Mononuclear cell (primary cell): Measurements from ENCODE around the gene KIDINS220. TPM values are rescaled to one million over a fixed set of nuclear protein-coding genes. Genes with fewer than 3 reads are reported as not detected.

Experiments
- H3K27me3 ChIP-seq: 2 replicates; pipeline ENCODE4 v1.6.0; 2011; ENCODE audit warnings: low read length, control low read depth; ENCODE audit not compliant: insufficient read depth
- H3K4me1 ChIP-seq: 2 replicates; pipeline ENCODE4 v1.5.1; 2011; ENCODE audit warnings: mild to moderate bottlenecking, low read length, control low read depth; ENCODE audit not compliant: insufficient read depth
- H3K4me3 ChIP-seq: 2 replicates; pipeline ENCODE4 v1.5.1; 2011; ENCODE audit warnings: mild to moderate bottlenecking, low read length, moderate library complexity
- H3K9me3 ChIP-seq: 2 replicates; pipeline ENCODE4 v1.5.1; 2011; ENCODE audit warnings: low read depth, mild to moderate bottlenecking, control low read depth, low read length
- total RNA-seq: library from RNA; depleted of rRNA; stranded (reverse); fragments of >200 nt; gene quantifications from one replicate; pipeline ENCODE4 v1.2.3, GENCODE V29; 2012

Gene KIDINS220
- total RNA-seq, 1 donor: 62.2 TPM

DNA sequence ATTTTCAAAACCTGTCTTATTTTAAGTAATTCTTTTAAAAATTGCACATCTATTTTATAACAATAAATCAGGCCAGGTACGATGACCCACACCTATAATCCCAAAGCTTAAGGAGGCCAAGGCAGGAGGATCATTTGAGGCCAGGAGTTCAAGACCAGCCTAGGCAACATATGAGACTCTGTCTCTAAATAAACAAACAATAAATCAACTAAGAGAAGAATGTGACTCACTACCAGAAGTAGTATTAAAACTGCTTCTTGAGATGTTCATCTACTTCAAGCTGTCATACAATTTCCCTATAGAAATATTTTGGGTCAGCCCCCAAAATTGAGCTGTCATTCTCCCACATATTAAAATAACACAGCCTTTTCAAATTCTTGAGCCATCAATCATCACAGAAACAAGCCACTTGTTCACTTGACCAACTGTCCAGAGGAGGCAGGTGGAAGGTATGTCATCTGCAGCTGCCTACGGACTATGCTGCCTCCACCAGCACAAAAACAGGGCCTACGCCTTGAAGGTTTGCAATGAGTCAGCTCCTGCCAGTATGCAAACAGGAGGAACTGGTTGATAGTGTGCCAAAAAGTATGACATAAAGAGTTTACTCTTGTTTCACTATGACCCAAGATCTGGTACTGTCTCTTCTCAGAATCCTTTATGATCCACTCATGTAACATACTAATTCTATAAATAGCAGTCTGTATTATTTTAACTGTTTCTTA, 33.6 kb downstream of the KIDINS220 start:
- Histone ChIP-seq H3K4me3 (no peak overlapping the region), H3K4me1 (no peaks in the 10 kb centered on the region), H3K9me3 (no peaks in the 10 kb centered on the region), H3K27me3 (no peaks in the 10 kb centered on the region)

DNA sequence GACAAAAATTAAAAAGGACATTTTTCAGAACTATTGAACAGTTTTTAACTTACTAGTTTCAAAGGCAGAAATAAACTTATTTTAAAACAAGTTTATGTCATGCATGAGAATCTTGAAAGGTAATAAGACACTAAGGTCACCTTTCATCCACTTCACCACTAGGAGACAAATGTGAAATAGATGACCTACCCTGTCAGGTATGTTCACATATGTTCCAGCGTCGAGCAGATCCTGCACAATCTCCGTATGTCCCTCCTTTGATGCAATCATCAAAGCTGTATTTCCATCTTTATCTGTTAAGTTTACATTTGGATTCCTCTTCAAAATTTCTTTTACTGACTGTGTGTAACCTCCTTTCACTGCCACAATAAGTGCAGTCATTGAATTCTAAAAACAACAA, 34.7 kb downstream of the KIDINS220 start:
- Histone ChIP-seq H3K9me3 (no peaks in the 10 kb centered on the region), H3K4me1 (no peaks in the 10 kb centered on the region), H3K4me3 (no peak overlapping the region), H3K27me3 (no peaks in the 10 kb centered on the region)

DNA sequence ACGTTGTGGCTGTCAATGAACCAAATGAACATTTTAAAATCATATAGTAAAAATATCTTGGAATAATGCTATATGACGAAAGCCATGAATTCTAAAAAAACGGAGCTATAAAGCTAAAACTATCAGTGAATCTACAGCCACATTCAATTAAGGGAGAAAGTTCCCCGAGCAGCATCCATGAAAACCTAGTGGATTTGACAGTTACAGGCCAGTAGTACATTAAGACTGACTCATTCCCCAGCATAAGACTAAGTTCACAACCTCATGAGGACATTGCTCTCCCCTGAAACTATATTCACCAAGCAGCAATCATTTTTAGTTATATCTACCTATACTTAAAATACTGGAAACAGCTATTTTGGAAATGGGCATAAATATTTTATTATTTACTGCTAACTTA, 36.6 kb downstream of the KIDINS220 start:
- Histone ChIP-seq H3K27me3 (no peaks in the 10 kb centered on the region), H3K4me1 (no peaks in the 10 kb centered on the region), H3K9me3 (no peaks in the 10 kb centered on the region), H3K4me3 (no peak overlapping the region)

DNA sequence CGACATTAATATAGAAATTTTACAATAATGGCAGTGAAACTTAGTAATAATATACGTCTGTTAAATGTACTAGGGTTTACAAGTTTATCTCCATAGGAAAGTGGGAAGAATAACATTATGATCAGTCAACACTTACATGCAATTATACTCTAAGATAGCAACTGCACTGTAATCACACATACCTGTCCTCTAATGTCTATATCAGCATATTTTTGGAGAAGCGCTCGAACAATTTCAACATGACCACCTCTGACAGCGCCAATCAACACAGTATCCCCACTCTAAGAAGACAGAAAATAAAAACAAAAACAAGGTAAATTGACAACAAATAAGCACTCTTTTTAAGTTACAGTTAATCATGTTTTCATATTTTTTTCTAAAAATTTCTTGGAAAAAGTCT, 37.2 kb downstream of the KIDINS220 start:
- Histone ChIP-seq H3K9me3 (no peaks in the 10 kb centered on the region), H3K4me3 (no peak overlapping the region), H3K4me1 (no peaks in the 10 kb centered on the region), H3K27me3 (no peaks in the 10 kb centered on the region)

DNA sequence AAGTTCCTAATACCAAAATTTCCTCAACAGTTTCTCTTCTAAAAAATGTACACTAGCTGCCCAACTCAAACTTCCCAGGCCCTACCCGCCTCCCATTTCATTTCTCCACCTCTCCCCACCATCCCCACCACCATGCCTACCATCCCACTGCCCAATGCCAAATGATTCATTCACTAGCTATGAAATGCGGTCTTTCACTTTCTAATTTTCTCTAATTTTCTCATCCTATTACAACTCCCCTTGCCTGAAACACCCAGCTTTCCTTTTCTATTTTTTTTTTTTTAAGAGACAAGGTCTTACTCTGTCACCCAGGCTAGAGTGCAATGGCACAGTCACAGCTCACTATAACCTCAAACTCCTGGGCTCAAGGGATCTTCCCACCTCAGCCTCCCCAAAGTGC, 38.4 kb downstream of the KIDINS220 start:
- no peaks in the 10 kb centered on the region for H3K27me3 ChIP-seq
- no peaks in the 10 kb centered on the region for H3K9me3 ChIP-seq
- no peak overlapping the region for H3K4me3 ChIP-seq
- no peaks in the 10 kb centered on the region for H3K4me1 ChIP-seq

DNA sequence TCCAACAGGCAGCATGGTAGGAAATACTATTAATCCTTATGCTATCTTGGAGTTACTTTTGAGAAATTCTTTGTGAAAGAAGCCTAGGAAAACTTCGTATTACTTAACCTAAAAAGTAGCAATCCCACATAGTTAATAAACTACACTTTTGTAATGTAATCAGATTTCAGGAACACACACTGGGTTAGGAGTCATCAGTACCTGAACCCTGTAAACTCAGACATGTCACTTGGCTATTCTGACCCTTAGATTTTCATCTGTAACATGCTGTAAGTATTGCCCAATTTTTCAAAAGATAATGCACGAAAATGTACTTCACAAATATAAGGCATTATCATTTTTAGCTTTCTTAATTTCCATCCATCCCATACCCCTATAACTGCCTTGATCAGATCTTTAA, 39.0 kb downstream of the KIDINS220 start:
- no peaks in the 10 kb centered on the region for H3K27me3 ChIP-seq
- H3K9me3 ChIP-seq: no peaks in the 10 kb centered on the region
- H3K4me1 ChIP-seq: no peaks in the 10 kb centered on the region
- H3K4me3 ChIP-seq: no peak overlapping the region

DNA sequence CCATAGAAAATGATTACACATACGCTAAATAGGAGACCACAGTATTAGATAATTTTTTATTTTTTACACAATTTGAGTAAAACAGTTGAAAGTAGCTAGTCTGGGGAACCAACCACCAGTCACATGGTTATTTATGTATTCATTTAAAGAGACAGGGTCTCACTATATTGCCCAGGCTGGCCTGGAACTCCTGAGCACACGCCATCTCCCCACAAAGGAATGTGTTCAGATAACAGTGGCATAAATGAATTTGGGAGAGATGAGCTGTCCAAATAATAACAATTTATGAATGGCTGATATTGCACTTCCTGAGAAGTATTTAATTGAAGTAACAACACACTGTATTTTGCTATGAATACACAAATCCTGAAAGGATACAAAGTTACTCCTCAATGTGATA, 39.7 kb downstream of the KIDINS220 start:
- Histone ChIP-seq H3K27me3 (no peaks in the 10 kb centered on the region), H3K4me3 (no peak overlapping the region), H3K9me3 (no peaks in the 10 kb centered on the region), H3K4me1 (no peaks in the 10 kb centered on the region)

DNA sequence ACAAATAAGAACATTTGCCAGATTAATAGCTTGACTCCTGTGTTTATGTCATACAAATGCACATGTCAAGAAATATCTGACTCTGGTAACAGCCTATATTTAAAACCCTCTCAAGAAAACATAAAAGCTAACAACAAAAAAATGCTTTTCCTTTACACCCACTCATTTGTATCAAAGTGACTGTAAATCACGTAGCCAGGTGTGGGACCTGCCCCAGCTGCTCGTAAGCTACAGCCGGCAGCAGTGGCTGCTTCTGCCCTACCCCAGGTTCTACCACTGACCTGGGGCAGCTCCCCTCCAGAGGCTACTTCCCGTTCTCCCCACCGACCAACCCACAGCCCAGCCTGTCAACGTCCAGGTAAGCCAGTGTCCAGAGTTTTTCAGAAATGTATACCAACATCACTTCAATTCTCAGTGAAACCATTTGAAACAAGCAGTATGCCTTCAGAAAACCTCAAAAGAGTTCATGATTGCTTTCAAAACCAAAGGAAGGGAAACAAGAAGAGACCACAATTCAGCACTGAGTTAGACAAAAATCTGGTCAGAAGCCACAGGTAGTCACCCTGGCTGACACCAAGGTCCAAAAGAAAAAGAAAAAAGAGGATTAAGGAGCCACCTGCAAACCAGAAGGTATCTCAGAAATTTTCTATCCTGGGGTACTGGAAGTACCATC, 40.4 kb downstream of the KIDINS220 start:
- Histone ChIP-seq H3K9me3 (no peaks in the 10 kb centered on the region), H3K27me3 (no peaks in the 10 kb centered on the region), H3K4me1 (no peaks in the 10 kb centered on the region), H3K4me3 (no peak overlapping the region)

DNA sequence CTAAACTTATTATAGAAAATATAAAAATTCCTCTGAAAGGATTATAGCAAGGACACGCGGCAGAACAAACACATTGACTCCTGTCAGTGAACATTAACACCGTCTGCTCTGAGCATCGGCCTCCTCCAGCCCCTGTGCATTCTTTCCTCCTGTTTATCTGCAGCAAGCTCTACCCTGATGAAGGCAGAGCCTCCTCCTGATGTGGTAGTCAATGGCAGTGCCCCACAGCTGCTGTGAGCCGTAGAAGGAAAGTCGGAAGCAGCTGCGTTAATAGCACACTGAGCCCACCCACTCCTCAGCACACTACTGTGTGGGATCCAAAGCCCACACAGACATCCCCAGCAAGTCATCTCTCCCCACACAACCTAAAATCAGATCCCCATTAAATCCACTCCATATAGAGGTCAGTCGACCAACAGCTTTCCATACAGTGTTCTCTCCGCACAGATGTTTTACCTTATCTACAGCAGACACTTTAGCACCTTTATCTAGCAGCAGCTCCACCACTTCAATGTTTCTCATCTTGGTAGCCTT, 41.0 kb downstream of the KIDINS220 start:
- no peaks in the 10 kb centered on the region for H3K9me3 ChIP-seq
- H3K4me3 ChIP-seq: no peak overlapping the region
- no peaks in the 10 kb centered on the region for H3K4me1 ChIP-seq
- H3K27me3 ChIP-seq: no peaks in the 10 kb centered on the region

DNA sequence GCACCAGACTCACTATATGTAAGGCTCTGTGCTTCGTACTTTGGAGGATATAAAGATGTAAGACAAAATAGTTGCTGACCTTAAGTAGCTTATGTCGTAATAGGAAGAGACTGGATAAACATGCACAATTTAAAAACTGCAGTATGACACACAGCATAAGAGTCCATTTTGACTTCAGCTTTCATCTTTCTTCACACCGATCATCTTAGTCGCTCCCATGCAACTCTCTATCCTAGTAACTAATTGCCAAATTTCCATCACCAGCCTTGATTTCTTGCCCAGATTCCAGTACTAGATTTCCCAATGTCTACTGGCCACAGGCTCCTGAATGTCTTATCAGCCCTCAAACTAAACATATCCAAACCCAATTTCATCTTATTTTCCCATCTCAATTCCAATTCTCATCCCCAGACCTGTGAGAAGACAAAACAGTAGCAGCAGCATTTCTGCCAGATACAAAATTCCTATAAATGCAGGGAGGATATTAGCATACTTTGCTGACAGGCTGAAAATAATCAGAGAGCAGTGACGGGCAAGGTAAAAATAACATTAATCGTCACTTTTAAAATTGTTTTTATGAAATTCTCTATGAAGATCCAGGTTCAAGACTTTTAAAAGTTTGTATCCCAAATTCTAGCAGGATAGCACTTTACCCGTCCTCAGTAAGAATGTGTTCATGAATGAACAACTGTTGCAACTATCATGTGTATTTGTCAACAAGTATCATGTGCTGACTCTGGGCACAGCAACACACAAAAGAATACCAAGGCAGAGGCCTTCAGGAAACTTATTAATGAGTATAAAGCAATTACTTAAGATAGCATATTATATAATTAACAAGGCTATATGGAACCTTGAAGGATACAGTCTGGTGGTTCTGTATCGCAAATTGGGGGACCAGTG, 42.2 kb downstream of the KIDINS220 start:
- no peaks in the 10 kb centered on the region for H3K4me1 ChIP-seq
- no peaks in the 10 kb centered on the region for H3K9me3 ChIP-seq
- no peak overlapping the region for H3K4me3 ChIP-seq
- no peaks in the 10 kb centered on the region for H3K27me3 ChIP-seq

DNA sequence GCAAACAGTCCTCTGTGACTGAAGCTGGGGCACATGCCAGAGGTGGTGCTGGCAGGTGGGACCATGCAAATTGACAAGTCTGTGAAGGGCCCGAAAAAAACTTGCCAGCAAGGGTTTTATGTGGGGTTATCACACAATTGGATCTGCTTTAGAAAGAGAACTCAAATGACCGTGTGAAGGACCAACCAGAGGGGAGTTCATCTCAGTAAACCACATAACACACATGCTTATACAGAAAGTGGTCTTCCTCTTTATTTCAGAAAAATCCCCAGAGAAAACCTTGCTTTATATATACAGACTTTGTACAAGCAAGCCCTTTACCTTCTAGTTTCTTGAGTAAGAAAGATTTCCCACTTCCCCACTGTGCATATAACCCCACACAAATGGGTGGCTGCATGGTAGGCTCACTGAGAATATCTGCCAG, 46.7 kb downstream of the KIDINS220 start:
- H3K9me3 ChIP-seq: no peaks in the 10 kb centered on the region
- H3K4me3 ChIP-seq: no peak overlapping the region
- H3K27me3 ChIP-seq: no peaks in the 10 kb centered on the region
- no peaks in the 10 kb centered on the region for H3K4me1 ChIP-seq

DNA sequence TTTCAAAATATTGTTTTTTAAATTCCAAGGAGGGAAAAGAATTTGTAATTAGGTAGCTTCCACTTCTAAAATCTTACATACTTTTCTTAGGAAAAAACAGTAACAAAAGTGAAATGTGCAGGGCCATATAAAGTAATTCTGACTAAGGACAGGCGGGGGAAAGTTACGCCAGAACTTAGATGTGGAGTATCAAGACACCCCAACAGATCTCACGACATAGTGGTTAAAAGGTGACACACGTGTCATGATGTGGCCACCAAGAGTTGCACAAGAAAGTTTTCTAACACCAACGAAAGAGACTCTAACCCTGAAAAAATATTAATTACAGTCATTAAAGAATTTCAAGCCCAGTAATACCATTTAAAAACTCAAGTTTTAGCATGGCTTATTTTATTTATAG, 51.0 kb downstream of the KIDINS220 start:
- no peak overlapping the region for H3K4me3 ChIP-seq
- H3K27me3 ChIP-seq: no peaks in the 10 kb centered on the region
- H3K9me3 ChIP-seq: no peaks in the 10 kb centered on the region
- H3K4me1 ChIP-seq: no peaks in the 10 kb centered on the region

DNA sequence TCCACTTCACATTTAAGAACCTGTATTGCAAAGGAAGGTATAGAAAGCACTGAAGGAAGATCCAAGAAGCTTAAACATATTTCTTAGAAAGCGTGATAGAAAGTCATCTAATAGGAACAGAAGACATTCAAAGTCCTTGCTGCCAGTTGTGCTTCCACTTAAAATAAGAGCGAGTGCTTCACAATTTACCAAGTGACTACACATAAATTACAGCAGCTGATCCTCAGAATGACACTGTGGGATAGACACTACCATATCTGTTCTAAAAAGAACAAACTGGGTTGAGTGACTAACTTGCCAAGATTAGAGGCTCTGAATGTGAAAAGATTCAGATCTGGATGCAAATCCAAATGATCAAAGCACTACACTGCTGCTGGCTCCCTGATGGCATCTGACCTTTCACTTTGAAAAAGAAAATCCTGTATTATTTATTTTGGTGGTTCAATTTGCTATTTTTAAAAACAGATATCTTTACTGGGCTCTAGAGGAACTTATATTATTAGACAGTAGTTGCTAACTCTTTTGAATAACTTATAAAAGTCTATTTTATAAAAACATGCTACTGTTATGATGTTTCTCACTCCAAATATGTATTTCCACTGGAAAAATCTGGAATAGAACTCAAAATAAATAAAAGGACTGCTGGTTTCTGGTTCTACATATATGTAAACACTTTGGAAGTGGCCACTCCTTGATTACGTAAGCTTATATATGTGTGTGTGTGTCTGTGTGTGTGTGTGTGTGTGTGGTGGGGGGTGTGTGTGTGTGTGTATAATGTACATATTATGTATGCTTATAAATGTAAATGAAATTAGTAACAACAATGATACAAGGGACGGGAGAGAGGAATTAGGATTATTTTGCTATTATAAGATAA, 57.4 kb downstream of the KIDINS220 start:
- Histone ChIP-seq H3K4me3 (no peak overlapping the region), H3K27me3 (no peaks in the 10 kb centered on the region)

DNA sequence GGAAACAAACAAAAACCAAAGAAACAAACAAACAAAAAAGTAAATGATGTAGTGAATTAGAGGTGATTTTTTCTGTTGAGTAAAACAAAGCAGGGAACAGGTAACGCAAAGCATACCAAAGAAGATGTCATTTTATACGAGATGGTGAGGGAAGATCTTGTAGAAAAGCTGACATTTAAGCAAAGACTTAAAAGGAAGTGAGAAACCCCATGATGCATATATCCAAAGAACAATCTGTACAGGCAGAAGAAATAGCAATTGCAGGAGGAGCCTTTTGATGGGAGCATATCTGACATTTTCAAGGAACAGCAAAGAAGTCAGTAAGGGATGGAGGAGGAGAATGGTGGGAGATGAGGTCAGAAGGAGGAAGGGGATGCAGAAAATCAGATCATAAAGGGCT, 63.0 kb downstream of the KIDINS220 start:
- H3K9me3 ChIP-seq: no peaks in the 10 kb centered on the region
- H3K4me1 ChIP-seq: no peaks in the 10 kb centered on the region
- no peaks in the 10 kb centered on the region for H3K27me3 ChIP-seq
- no peak overlapping the region for H3K4me3 ChIP-seq

More for the DNA sequence above, 57.4 kb downstream of the KIDINS220 start:
- Histone ChIP-seq H3K4me1 (no peaks in the 10 kb centered on the region), H3K9me3 (no peaks in the 10 kb centered on the region)
